Mononuclear cell (primary cell): ENCODE measurements around the gene DEF6. TPM values are rescaled to one million over a fixed set of nuclear protein-coding genes. Genes with fewer than 3 reads are reported as not detected.

ENCODE experiments used
- H3K27me3 ChIP-seq: 2 replicates; pipeline ENCODE4 v1.6.0; 2011; ENCODE audit warnings: low read length, control low read depth; ENCODE audit not compliant: insufficient read depth
- H3K4me1 ChIP-seq: 2 replicates; pipeline ENCODE4 v1.5.1; 2011; ENCODE audit warnings: mild to moderate bottlenecking, low read length, control low read depth; ENCODE audit not compliant: insufficient read depth
- H3K4me3 ChIP-seq: 2 replicates; pipeline ENCODE4 v1.5.1; 2011; ENCODE audit warnings: mild to moderate bottlenecking, low read length, moderate library complexity
- H3K9me3 ChIP-seq: 2 replicates; pipeline ENCODE4 v1.5.1; 2011; ENCODE audit warnings: low read depth, mild to moderate bottlenecking, control low read depth, low read length
- total RNA-seq: library from RNA; depleted of rRNA; stranded (reverse); fragments of >200 nt; gene quantifications from one replicate; pipeline ENCODE4 v1.2.3, GENCODE V29; 2012

DEF6 gene
- 80.1 TPM for total RNA-seq

- Histone ChIP-seq H3K4me3 (peak within 1 kb of the TSS; percentile 66), H3K9me3 (no peaks in the 10 kb centered on the region), H3K4me1 (peaks cover 59% of the 10 kb centered on the region), H3K27me3 (no peaks in the 10 kb centered on the region)
These were observed at the start of gene DEF6 for GRCh38 chr6:35297601-35298481. DEF6 (plus strand) TSS chr6:35297818; CDS start chr6:35297857, 39 bp downstream.

- H3K9me3 ChIP-seq: no peaks in the 10 kb centered on the region
- no peak overlapping the region for H3K4me3 ChIP-seq
- no peaks in the 10 kb centered on the region for H3K4me1 ChIP-seq
- no peaks in the 10 kb centered on the region for H3K27me3 ChIP-seq
These were observed 49.3 kb upstream of the DEF6 start for GRCh38 chr6:35248300-35248699.

- no peaks in the 10 kb centered on the region for H3K27me3 ChIP-seq
- H3K4me1 ChIP-seq: no peaks in the 10 kb centered on the region
- no peak overlapping the region for H3K4me3 ChIP-seq
- no peaks in the 10 kb centered on the region for H3K9me3 ChIP-seq
These were observed 48.7 kb upstream of the DEF6 start for GRCh38 chr6:35248965-35249364.

- Histone ChIP-seq H3K4me3 (no peak overlapping the region), H3K9me3 (no peaks in the 10 kb centered on the region), H3K4me1 (no peaks in the 10 kb centered on the region), H3K27me3 (no peaks in the 10 kb centered on the region)
These were observed 45.7 kb upstream of the DEF6 start for GRCh38 chr6:35251949-35252348.

GRCh38 chr6:35253249-35253648, 44.4 kb upstream of the DEF6 start:
- Histone ChIP-seq H3K27me3 (no peaks in the 10 kb centered on the region), H3K4me3 (no peak overlapping the region), H3K4me1 (peaks cover 10% of the 10 kb centered on the region), H3K9me3 (no peaks in the 10 kb centered on the region)

GRCh38 chr6:35258336-35258735, 39.3 kb upstream of the DEF6 start:
- no peaks in the 10 kb centered on the region for H3K9me3 ChIP-seq
- H3K4me3 ChIP-seq: peak overlapping the region; percentile 76
- peaks cover 42% of the 10 kb centered on the region for H3K4me1 ChIP-seq
- no peaks in the 10 kb centered on the region for H3K27me3 ChIP-seq

- no peaks in the 10 kb centered on the region for H3K9me3 ChIP-seq
- peak overlapping the region; percentile 76 for H3K4me3 ChIP-seq
- H3K27me3 ChIP-seq: no peaks in the 10 kb centered on the region
- H3K4me1 ChIP-seq: peaks cover 47% of the 10 kb centered on the region
These were observed 38.8 kb upstream of the DEF6 start for GRCh38 chr6:35258858-35259193.

- no peaks in the 10 kb centered on the region for H3K27me3 ChIP-seq
- H3K9me3 ChIP-seq: no peaks in the 10 kb centered on the region
- peak within 1 kb of the TSS; percentile 76 for H3K4me3 ChIP-seq
- peaks cover 51% of the 10 kb centered on the region for H3K4me1 ChIP-seq
These were observed 38.2 kb upstream of the DEF6 start, which contains the start of gene ZNF76 for GRCh38 chr6:35259194-35259947. ZNF76 (plus strand) TSS chr6:35259735; CDS start chr6:35281152, 21,417 bp downstream.

- H3K27me3 ChIP-seq: no peaks in the 10 kb centered on the region
- peak overlapping the region; percentile 76 for H3K4me3 ChIP-seq
- no peaks in the 10 kb centered on the region for H3K9me3 ChIP-seq
- H3K4me1 ChIP-seq: peaks cover 51% of the 10 kb centered on the region
These were observed 37.5 kb upstream of the DEF6 start for GRCh38 chr6:35259948-35260590.

- H3K4me3 ChIP-seq: peak overlapping the region; percentile 76
- peaks cover 51% of the 10 kb centered on the region for H3K4me1 ChIP-seq
- no peaks in the 10 kb centered on the region for H3K27me3 ChIP-seq
- no peaks in the 10 kb centered on the region for H3K9me3 ChIP-seq
These were observed 36.7 kb upstream of the DEF6 start for GRCh38 chr6:35260591-35261570.

- Histone ChIP-seq H3K4me1 (peaks cover 48% of the 10 kb centered on the region), H3K9me3 (no peaks in the 10 kb centered on the region), H3K27me3 (no peaks in the 10 kb centered on the region), H3K4me3 (no peak overlapping the region)
These were observed 35.0 kb upstream of the DEF6 start for GRCh38 chr6:35262596-35262995.

GRCh38 chr6:35264550-35265274, 32.9 kb upstream of the DEF6 start:
- Histone ChIP-seq H3K9me3 (no peaks in the 10 kb centered on the region), H3K27me3 (no peaks in the 10 kb centered on the region), H3K4me3 (no peak overlapping the region), H3K4me1 (peaks cover 33% of the 10 kb centered on the region)

GRCh38 chr6:35265523-35265922, 32.1 kb upstream of the DEF6 start:
- H3K4me1 ChIP-seq: peaks cover 27% of the 10 kb centered on the region
- no peaks in the 10 kb centered on the region for H3K9me3 ChIP-seq
- H3K4me3 ChIP-seq: no peak overlapping the region
- no peaks in the 10 kb centered on the region for H3K27me3 ChIP-seq

GRCh38 chr6:35267446-35267845, 30.2 kb upstream of the DEF6 start:
- Histone ChIP-seq H3K4me1 (peaks cover 16% of the 10 kb centered on the region), H3K27me3 (no peaks in the 10 kb centered on the region), H3K4me3 (no peak overlapping the region), H3K9me3 (no peaks in the 10 kb centered on the region)
